NCI-H345 (cell line): ENCODE results near the gene APBA3.

Source experiments
- DNase-seq: peaks from one replicate; lab custom pipeline; 2025; lab: John Stamatoyannopoulos, UW

The APBA3 gene

GRCh38 chr19:3761382-3762129 lies at the start of gene APBA3:
APBA3 (minus strand) TSS chr19:3761692; CDS start chr19:3760264, 1,428 bp downstream.
- DNase-seq, result peak; percentile 94

GRCh38 chr19:3810708-3811355 lies 49.3 kb upstream of the APBA3 start:
- no peak for DNase-seq

- no peak for DNase-seq
Measured at GRCh38 chr19:3809881-3810707, 48.6 kb upstream of the APBA3 start.

GRCh38 chr19:3808420-3809143 lies 47.1 kb upstream of the APBA3 start:
- DNase-seq, result no peak

- no peak for DNase-seq
Measured at GRCh38 chr19:3807574-3808354, 46.3 kb upstream of the APBA3 start.

- no peak for DNase-seq
Measured at GRCh38 chr19:3807131-3807480, 45.6 kb upstream of the APBA3 start.

- no peak for DNase-seq
Measured at GRCh38 chr19:3805859-3806258, 44.4 kb upstream of the APBA3 start.

GRCh38 chr19:3804429-3804828 lies 42.9 kb upstream of the APBA3 start:
- DNase-seq, result no peak

GRCh38 chr19:3803986-3804385 lies 42.5 kb upstream of the APBA3 start:
- DNase-seq, result no peak

GRCh38 chr19:3803114-3803888 lies 41.8 kb upstream of the APBA3 start:
- DNase-seq, result no peak

- peak; percentile 73 for DNase-seq
Measured at GRCh38 chr19:3801412-3802096, 40.1 kb upstream of the APBA3 start.

- DNase-seq, result no peak
Measured at GRCh38 chr19:3800996-3801395, 39.5 kb upstream of the APBA3 start.

GRCh38 chr19:3798137-3798536 lies 36.6 kb upstream of the APBA3 start:
- no peak for DNase-seq

GRCh38 chr19:3796358-3796757 lies 34.9 kb upstream of the APBA3 start:
- no peak for DNase-seq

GRCh38 chr19:3793799-3794198 lies 32.3 kb upstream of the APBA3 start:
- no peak for DNase-seq

GRCh38 chr19:3792114-3792513 lies 30.6 kb upstream of the APBA3 start:
- DNase-seq, result no peak

- DNase-seq, result no peak
Measured at GRCh38 chr19:3790941-3791340, 29.4 kb upstream of the APBA3 start.

- DNase-seq, result no peak
Measured at GRCh38 chr19:3790209-3790734, 28.8 kb upstream of the APBA3 start.

GRCh38 chr19:3788996-3789778 lies 27.7 kb upstream of the APBA3 start:
- DNase-seq, result no peak
